Keratinocyte (primary cell): ENCODE measurements around the gene ERBB4. TPM values are rescaled to one million over a fixed set of nuclear protein-coding genes. Genes with fewer than 3 reads are reported as not detected.

ENCODE experiments used
- DNase-seq: peaks from one replicate; pipeline ENCODE4 v3.0.0-alpha.2; 2011; ENCODE audit warnings: low read depth, missing footprints, low spot score
- FAIRE-seq: peaks from 2 replicates; lab custom pipeline; 2011; peaks lifted over from hg19 to GRCh38; lab: Jason Lieb, UNC
- H2AFZ ChIP-seq: 2 replicates; pipeline ENCODE4 v1.6.0; 2012; ENCODE audit warnings: low read length, control low read depth, inconsistent platforms; ENCODE audit not compliant: control insufficient read depth
- H3K27ac ChIP-seq: 2 replicates; pipeline ENCODE4 v1.5.1; 2011; ENCODE audit warnings: low read length; ENCODE audit not compliant: control insufficient read depth, insufficient read depth
- H3K27me3 ChIP-seq: 3 replicates; pipeline ENCODE4 v1.6.0; 2011; ENCODE audit warnings: low read length; ENCODE audit not compliant: control insufficient read depth, insufficient read depth; ENCODE audit errors: extremely low read depth
- H3K36me3 ChIP-seq, 2 experiments: 2 replicates in 1 of 2; 3 replicates in 1 of 2; pipeline ENCODE4 v1.5.1; 2011; ENCODE audit warnings: low read length in 2 of 2, mild to moderate bottlenecking in 1 of 2; ENCODE audit not compliant: control insufficient read depth in 2 of 2, insufficient read depth in 2 of 2; ENCODE audit errors: extremely low read depth in 1 of 2
- H3K4me1 ChIP-seq: 3 replicates; pipeline ENCODE4 v1.5.1; 2011; ENCODE audit warnings: low read length; ENCODE audit not compliant: control insufficient read depth, insufficient read depth; ENCODE audit errors: extremely low read depth
- H3K4me2 ChIP-seq: 3 replicates; pipeline ENCODE4 v1.6.0; 2011; ENCODE audit warnings: low read depth, low read length; ENCODE audit not compliant: control insufficient read depth, insufficient read depth; ENCODE audit errors: extremely low read depth
- H3K4me3 ChIP-seq, 3 experiments: fragments of 200-600 bp in 1 of 3; sonication (generic) in 1 of 3; 2 replicates in 2 of 3; 3 replicates in 1 of 3; pipeline ENCODE4 v1.5.1; 2011 to 2016; ENCODE audit warnings: low read length in 3 of 3, mild to moderate bottlenecking in 3 of 3, control low read depth in 2 of 3, inconsistent platforms in 1 of 3, low read depth in 1 of 3, mixed read lengths in 1 of 3, mixed run types in 1 of 3, moderate library complexity in 1 of 3; ENCODE audit not compliant: control insufficient read depth in 2 of 3, insufficient read depth in 2 of 3; ENCODE audit errors: extremely low read depth in 1 of 3
- H3K79me2 ChIP-seq: 2 replicates; pipeline ENCODE4 v1.6.0; 2012; ENCODE audit warnings: low read length; ENCODE audit not compliant: control insufficient read depth, insufficient read depth
- H3K9ac ChIP-seq: 3 replicates; pipeline ENCODE4 v1.6.0; 2011; ENCODE audit warnings: low read length; ENCODE audit not compliant: control insufficient read depth, insufficient read depth; ENCODE audit errors: extremely low read depth
- H3K9me1 ChIP-seq: 3 replicates; pipeline ENCODE4 v1.6.0; 2011; ENCODE audit warnings: low read length; ENCODE audit not compliant: control insufficient read depth, insufficient read depth; ENCODE audit errors: extremely low read depth
- H3K9me3 ChIP-seq: 2 replicates; pipeline ENCODE4 v1.5.1; 2012; ENCODE audit warnings: low read depth, low read length; ENCODE audit not compliant: control insufficient read depth
- H4K20me1 ChIP-seq: 3 replicates; pipeline ENCODE4 v1.6.0; 2011; ENCODE audit warnings: low read length; ENCODE audit not compliant: control insufficient read depth, insufficient read depth; ENCODE audit errors: extremely low read depth
- CTCF ChIP-seq, 3 experiments: IDR thresholded peaks in 1 of 3; conservative IDR thresholded peaks in 1 of 3; optimal IDR thresholded peaks in 1 of 3; 2 replicates in 2 of 3; 3 replicates in 1 of 3; pipeline versions ENCODE3 to v1.5.1; 2011; ENCODE audit warnings: low read length in 3 of 3, mild to moderate bottlenecking in 3 of 3, moderate library complexity in 2 of 3, control low read depth in 1 of 3, inconsistent platforms in 1 of 3; ENCODE audit not compliant: insufficient read depth in 2 of 3; ENCODE audit errors: extremely low read depth in 1 of 3
- EZH2 ChIP-seq: IDR thresholded peaks from one replicate; pipeline ENCODE4 v1.6.1; 2012; ENCODE audit warnings: inconsistent platforms, mild to moderate bottlenecking, low read length, moderate library complexity
- dilution Hi-C: fragments of 300-500 bp; cut with MboI; formaldehyde crosslinking; loops from one replicate; pipeline ENCODE4 v1.7.0; 2020; ENCODE audit warnings: low sequenced_read_pairs; ENCODE audit not compliant: extremely low pct_ligation_motif_present
- polyA plus RNA-seq, 5 experiments: library from polyadenylated mRNA; depleted of rRNA in 3 of 5; stranded (reverse) in 3 of 5; stranded (forward) in 1 of 5; unstranded in 1 of 5; fragments of >200 nt; gene quantifications; 1 replicate in 1 of 5; 2 replicates in 3 of 5; 3 replicates in 1 of 5; pipeline versions ENCODE4 v1.2.1 to v1.2.3, GENCODE V29; 2011 to 2012; ENCODE audit warnings: missing spikeins in 2 of 5, low read depth in 1 of 5, low replicate concordance in 1 of 5

The ERBB4 gene
- polyA plus RNA-seq, 1 donor (not counting 4 experiments of a cell fraction or from before 2014, with no cell fraction given): 0.01 TPM

DNA sequence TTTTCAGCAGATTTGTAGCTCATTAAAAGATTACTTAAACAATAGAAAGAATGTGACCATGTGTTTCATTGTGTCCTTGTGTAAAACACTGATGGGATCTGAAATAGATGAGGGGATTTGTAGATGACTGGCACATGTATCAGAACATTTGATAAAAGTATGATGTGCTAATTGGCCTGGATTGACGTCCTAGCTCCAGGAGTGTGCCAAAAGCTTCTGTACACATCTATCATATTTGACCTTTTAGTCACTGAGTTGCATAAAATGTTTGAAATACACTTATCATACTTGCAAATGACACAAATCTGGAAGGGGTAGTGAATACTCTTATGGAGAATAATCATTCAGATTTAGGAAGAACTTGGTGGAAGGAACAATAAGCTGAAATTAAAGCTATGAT lies 778.5 kb downstream of the ERBB4 start:
- Histone ChIP-seq H3K9me3 (no peaks in the 10 kb centered on the region), H3K79me2 (no peaks in the 10 kb centered on the region), H3K27ac (no peak overlapping the region), H3K4me3 (no peak overlapping the region), H3K36me3 (no peaks in the 10 kb centered on the region), H4K20me1 (no peaks in the 10 kb centered on the region), H3K27me3 (no peaks in the 10 kb centered on the region), H3K9me1 (no peaks in the 10 kb centered on the region), H2AFZ (no peak overlapping the region), H3K4me2 (no peak overlapping the region), H3K9ac (no peak overlapping the region), H3K4me1 (no peaks in the 10 kb centered on the region)
- TF ChIP-seq CTCF (optimal IDR thresholded peaks at IDR 0.05 in 1 of 3, IDR thresholded peaks at IDR 0.05 in 1 of 3, conservative IDR thresholded peaks at IDR 0.05 in 1 of 3; ENCODE audit: extremely low read depth in 1 of 3, insufficient read depth in 2 of 3, low read length in 3 of 3) (no peak), EZH2 (no peak)
- DNase-seq (no peak), FAIRE-seq (no peak)
- dilution Hi-C loops: no loop called here

DNA sequence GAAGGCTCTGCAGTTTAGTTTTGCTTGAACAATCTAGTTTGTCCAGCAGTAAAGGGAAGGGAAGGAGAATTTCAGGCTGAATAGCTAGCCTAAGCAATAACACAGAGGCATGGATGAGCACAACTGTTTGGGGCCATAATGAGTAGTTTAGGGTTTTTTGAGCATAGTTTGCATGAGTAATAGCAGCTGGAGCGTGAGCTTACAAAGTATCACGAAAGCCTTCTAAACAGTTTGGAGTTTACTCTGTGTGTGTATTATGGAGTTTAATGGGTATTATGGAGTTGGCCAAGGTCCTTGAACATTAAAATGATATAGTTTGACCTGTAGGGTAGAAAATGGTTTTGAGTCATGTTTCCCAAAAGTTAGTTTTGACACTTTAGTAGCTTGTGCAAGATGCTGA lies 782.3 kb downstream of the ERBB4 start:
- DNase-seq: no peak
- no peaks in the 10 kb centered on the region for H3K27me3 ChIP-seq
- no peak overlapping the region for H3K9ac ChIP-seq
- H2AFZ ChIP-seq: no peak overlapping the region
- TF ChIP-seq CTCF (optimal IDR thresholded peaks at IDR 0.05 in 1 of 3, IDR thresholded peaks at IDR 0.05 in 1 of 3, conservative IDR thresholded peaks at IDR 0.05 in 1 of 3; ENCODE audit: extremely low read depth in 1 of 3, insufficient read depth in 2 of 3, low read length in 3 of 3): no peak
- no peak for TF ChIP-seq EZH2
- no peaks in the 10 kb centered on the region for H3K9me3 ChIP-seq
- FAIRE-seq: no peak
- no peaks in the 10 kb centered on the region for H3K36me3 ChIP-seq
- H3K4me1 ChIP-seq: no peaks in the 10 kb centered on the region
- H3K4me3 ChIP-seq: no peak overlapping the region
- no peak overlapping the region for H3K27ac ChIP-seq
- no peak overlapping the region for H3K4me2 ChIP-seq
- H3K79me2 ChIP-seq: no peaks in the 10 kb centered on the region
- no peaks in the 10 kb centered on the region for H3K9me1 ChIP-seq
- dilution Hi-C loops: no loop called here
- no peaks in the 10 kb centered on the region for H4K20me1 ChIP-seq
